OCI-LY1 (cell line): ENCODE measurements around the gene SLC4A2.

Source experiments
- EZH2 ChIP-seq: fragments of 200-600 bp; sonication (generic), shearing (Covaris generic); IDR thresholded peaks from 2 replicates; pipeline ENCODE4 v1.8.0; 2017; ENCODE audit warnings: borderline replicate concordance, mixed run types, mild to moderate bottlenecking, antibody characterized with exemption, low read length, moderate library complexity, mixed read lengths
- TF ChIP-seq, protein P1 (sequence below): fragments of 200-600 bp; sonication (generic), shearing (Covaris generic); IDR thresholded peaks from 2 replicates; pipeline ENCODE4 v1.5.1; 2017; ENCODE audit warnings: mild to moderate bottlenecking, antibody characterized with exemption, low read length, moderate library complexity, mixed read lengths

DNA sequence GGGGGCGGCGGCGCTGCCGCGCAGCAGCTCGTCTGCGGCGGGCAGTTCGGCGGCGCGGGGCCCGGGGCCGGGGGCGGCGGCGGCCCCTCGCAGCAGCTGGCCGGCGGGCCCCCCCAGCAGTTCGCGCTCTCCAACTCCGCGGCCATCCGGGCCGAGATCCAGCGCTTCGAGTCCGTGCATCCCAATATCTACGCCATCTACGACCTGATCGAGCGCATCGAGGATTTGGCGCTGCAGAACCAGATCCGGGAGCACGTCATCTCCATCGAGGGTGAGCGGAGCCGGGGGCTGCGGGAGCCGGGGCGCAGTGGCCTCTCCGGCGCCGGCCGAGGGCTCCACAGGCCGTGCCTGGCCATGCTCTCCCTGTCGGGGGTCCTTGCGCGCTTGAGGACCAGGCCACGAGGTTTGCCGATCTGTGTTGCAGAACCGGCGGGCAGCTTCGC, 27.4 kb downstream of the SLC4A2 start:
- TF ChIP-seq, protein P1, sequence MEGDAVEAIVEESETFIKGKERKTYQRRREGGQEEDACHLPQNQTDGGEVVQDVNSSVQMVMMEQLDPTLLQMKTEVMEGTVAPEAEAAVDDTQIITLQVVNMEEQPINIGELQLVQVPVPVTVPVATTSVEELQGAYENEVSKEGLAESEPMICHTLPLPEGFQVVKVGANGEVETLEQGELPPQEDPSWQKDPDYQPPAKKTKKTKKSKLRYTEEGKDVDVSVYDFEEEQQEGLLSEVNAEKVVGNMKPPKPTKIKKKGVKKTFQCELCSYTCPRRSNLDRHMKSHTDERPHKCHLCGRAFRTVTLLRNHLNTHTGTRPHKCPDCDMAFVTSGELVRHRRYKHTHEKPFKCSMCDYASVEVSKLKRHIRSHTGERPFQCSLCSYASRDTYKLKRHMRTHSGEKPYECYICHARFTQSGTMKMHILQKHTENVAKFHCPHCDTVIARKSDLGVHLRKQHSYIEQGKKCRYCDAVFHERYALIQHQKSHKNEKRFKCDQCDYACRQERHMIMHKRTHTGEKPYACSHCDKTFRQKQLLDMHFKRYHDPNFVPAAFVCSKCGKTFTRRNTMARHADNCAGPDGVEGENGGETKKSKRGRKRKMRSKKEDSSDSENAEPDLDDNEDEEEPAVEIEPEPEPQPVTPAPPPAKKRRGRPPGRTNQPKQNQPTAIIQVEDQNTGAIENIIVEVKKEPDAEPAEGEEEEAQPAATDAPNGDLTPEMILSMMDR, result no peak
- TF ChIP-seq EZH2, result no peak
